Measurements from ENCODE around the gene C1orf56. TPM values are rescaled to one million over a fixed set of nuclear protein-coding genes. Genes with fewer than 3 reads are reported as not detected.

C1orf56 gene
- total and polyA plus RNA-seq, 8 donors, result 3.9 to 11.2 (median 8.8) TPM

DNA sequence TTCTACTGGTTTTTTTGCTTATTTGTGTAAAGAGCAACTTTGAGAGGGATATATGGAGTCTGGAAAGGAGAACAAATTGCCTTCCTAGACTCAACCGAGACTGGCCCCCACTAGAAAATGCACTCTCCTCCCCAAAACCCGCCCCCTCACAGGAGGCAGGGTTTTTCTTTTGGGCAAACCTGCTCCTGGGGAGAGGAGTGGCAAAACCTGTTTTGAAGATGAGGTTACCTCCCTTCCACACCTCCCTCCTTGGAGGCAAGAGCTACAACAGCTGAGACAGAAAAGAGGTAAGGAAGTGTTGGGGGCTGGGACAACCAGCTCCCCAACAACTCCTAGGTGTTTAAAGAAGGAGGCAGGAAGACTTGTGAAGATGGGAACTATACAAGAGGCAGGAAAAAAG, 11.2 kb upstream of the C1orf56 start, which contains the start of gene BNIPL:
BNIPL (plus strand) TSS at position 231 of the 400 bp plus-strand sequence; CDS start at position 371, 140 bp downstream.
- Histone ChIP-seq H3K36me3 (peaks cover 0 to 31% of the 10 kb centered on the region in 2 donors), H3K27ac (no peak within 1 kb of the TSS), H3K27me3 (no peaks in the 10 kb centered on the region), H3K4me3 (no peak within 1 kb of the TSS), H3K4me1 (no peaks in the 10 kb centered on the region), H3K9me3 (no peaks in the 10 kb centered on the region)
- TF ChIP-seq CTCF (IDR thresholded peaks at IDR 0.05), result no peak
- ATAC-seq (peak; percentile 86), DNase-seq (peak in 1 of 4 donors; percentile 58)
- intact Hi-C loops (cut with DNase I), result no loop called here

DNA sequence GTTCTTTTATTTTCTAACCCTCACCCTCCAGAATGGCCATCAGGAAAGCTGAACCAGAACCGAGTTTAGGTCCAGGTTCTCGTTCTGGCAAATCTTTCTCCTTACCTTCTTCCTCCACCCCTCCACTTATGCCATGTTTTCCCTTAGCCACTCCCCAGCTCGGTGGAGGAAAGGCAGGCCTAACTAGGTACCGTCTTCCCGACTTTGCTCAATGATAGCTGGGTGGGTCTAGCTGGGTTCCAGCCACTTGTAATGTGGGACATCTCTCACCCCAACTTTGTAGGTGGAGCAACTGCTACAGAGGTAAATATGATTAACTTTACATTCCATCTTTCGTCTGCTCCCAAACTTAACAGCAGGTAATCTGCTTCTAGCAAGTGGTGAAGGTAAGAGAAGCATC, 10.5 kb upstream of the C1orf56 start:
- Histone ChIP-seq H3K27ac (no peak overlapping the region), H3K27me3 (no peaks in the 10 kb centered on the region), H3K9me3 (no peaks in the 10 kb centered on the region), H3K4me1 (no peaks in the 10 kb centered on the region), H3K4me3 (no peak overlapping the region), H3K36me3 (peaks cover 0 to 24% of the 10 kb centered on the region in 2 donors)
- no peak for TF ChIP-seq CTCF (IDR thresholded peaks at IDR 0.05)
- DNase-seq, result no peak
- intact Hi-C loops (cut with DNase I), result no loop called here
- ATAC-seq, result peak; percentile 47

GRCh38 chr1:151039521-151039920, 8.0 kb upstream of the C1orf56 start:
- no peak for ATAC-seq
- Histone ChIP-seq H3K27ac (no peak overlapping the region), H3K9me3 (no peaks in the 10 kb centered on the region), H3K4me1 (no peaks in the 10 kb centered on the region), H3K27me3 (no peaks in the 10 kb centered on the region), H3K36me3 (peaks cover 0 to 13% of the 10 kb centered on the region in 2 donors), H3K4me3 (no peak overlapping the region)
- TF ChIP-seq CTCF (IDR thresholded peaks at IDR 0.05), result no peak
- intact Hi-C loops (cut with DNase I), result no loop called here
- DNase-seq, result no peak

- no peaks in the 10 kb centered on the region for H3K27me3 ChIP-seq
- no peak overlapping the region for H3K4me3 ChIP-seq
- intact Hi-C loops (cut with DNase I), result no loop called here
- H3K9me3 ChIP-seq, result no peaks in the 10 kb centered on the region
- no peak overlapping the region for H3K27ac ChIP-seq
- no peak for TF ChIP-seq CTCF (IDR thresholded peaks at IDR 0.05)
- peaks cover 0 to 4% of the 10 kb centered on the region in 2 donors for H3K36me3 ChIP-seq
- H3K4me1 ChIP-seq, result peaks cover 0 to 9% of the 10 kb centered on the region in 2 donors
- ATAC-seq (no peak), DNase-seq (no peak)
These were observed 4.4 kb upstream of the C1orf56 start for GRCh38 chr1:151043163-151043562.

DNA sequence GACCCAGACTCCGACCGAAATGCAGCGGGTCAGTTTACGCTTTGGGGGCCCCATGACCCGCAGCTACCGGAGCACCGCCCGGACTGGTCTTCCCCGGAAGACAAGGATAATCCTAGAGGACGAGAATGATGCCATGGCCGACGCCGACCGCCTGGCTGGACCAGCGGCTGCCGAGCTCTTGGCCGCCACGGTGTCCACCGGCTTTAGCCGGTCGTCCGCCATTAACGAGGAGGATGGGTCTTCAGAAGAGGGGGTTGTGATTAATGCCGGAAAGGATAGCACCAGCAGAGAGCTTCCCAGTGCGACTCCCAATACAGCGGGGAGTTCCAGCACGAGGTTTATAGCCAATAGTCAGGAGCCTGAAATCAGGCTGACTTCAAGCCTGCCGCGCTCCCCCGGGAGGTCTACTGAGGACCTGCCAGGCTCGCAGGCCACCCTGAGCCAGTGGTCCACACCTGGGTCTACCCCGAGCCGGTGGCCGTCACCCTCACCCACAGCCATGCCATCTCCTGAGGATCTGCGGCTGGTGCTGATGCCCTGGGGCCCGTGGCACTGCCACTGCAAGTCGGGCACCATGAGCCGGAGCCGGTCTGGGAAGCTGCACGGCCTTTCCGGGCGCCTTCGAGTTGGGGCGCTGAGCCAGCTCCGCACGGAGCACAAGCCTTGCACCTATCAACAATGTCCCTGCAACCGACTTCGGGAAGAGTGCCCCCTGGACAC, 534 bp downstream of the C1orf56 start:
- TF ChIP-seq CTCF (IDR thresholded peaks at IDR 0.05), result peak in 1 of 2 donors; percentile 34
- intact Hi-C loops (cut with DNase I), result no loop called here
- peak; percentile 87 for ATAC-seq
- H3K4me1 ChIP-seq, result peaks cover 6 to 28% of the 10 kb centered on the region in 2 donors
- H3K4me3 ChIP-seq, result peak overlapping the region; percentile 66 to 79
- H3K36me3 ChIP-seq, result peaks cover 4 to 31% of the 10 kb centered on the region in 2 donors
- no peaks in the 10 kb centered on the region for H3K9me3 ChIP-seq
- no peaks in the 10 kb centered on the region for H3K27me3 ChIP-seq
- DNase-seq, result peak in 3 of 4 donors; percentile 73 to 91 (median 78)
- peak overlapping the region; percentile 78 to 83 for H3K27ac ChIP-seq

Measured in left lung (tissue), 10 donors.